Suprapubic skin (tissue), 3 donors: ENCODE results near the gene TNS1.

Source experiments
- POLR2AphosphoS5 ChIP-seq, 3 donors: sonication (generic); formaldehyde crosslinking; IDR thresholded peaks; one replicate each; pipeline ENCODE4 v1.6.1; 2017; ENCODE audit warnings: antibody characterized with exemption in 3 of 3
- TF ChIP-seq, protein P1 (sequence below), 2 donors: fragments of 200-600 bp in 1 of 2; fragments of 450-650 bp in 1 of 2; sonication (generic) in 1 of 2; IDR thresholded peaks; one replicate each; pipeline ENCODE4 v1.5.1; 2016 to 2019; ENCODE audit warnings: antibody characterized with exemption in 2 of 2, mild to moderate bottlenecking in 1 of 2, moderate library complexity in 1 of 2

DNA sequence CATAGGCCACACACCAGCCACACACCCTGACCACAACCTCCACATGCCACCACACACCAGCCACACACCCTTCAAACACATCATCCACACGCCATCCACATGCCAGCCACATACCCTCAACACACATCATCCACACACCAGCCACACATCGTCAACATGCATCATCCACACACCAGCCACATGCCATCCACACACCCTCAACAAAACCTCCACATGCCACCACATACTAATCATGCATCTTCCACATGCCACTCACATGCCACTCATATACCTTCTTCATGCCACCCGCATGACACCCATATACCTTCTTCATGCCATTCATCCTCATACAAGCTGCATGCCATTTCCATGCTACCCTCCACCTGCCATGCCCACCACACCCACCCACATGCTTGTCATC lies 12.4 kb downstream of the TNS1 start:
- TF ChIP-seq POLR2AphosphoS5 (IDR thresholded peaks at IDR 0.05) = no peak
- TF ChIP-seq, protein P1, sequence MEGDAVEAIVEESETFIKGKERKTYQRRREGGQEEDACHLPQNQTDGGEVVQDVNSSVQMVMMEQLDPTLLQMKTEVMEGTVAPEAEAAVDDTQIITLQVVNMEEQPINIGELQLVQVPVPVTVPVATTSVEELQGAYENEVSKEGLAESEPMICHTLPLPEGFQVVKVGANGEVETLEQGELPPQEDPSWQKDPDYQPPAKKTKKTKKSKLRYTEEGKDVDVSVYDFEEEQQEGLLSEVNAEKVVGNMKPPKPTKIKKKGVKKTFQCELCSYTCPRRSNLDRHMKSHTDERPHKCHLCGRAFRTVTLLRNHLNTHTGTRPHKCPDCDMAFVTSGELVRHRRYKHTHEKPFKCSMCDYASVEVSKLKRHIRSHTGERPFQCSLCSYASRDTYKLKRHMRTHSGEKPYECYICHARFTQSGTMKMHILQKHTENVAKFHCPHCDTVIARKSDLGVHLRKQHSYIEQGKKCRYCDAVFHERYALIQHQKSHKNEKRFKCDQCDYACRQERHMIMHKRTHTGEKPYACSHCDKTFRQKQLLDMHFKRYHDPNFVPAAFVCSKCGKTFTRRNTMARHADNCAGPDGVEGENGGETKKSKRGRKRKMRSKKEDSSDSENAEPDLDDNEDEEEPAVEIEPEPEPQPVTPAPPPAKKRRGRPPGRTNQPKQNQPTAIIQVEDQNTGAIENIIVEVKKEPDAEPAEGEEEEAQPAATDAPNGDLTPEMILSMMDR (IDR thresholded peaks at IDR 0.05) = no peak
